SK-N-MC (cell line): ENCODE measurements around the gene SCG5.

Experiments
- DNase-seq: peaks from one replicate; pipeline ENCODE4 v3.0.0-alpha.2; 2011; ENCODE audit warnings: low read depth, low spot score
- H3K27ac ChIP-seq: fragments of 200-600 bp; sonication (generic); 2 replicates; pipeline ENCODE4 v1.5.1; 2016; ENCODE audit warnings: mixed run types
- H3K36me3 ChIP-seq: fragments of 200-600 bp; sonication (generic); 2 replicates; pipeline ENCODE4 v1.6.1; 2017; ENCODE audit warnings: antibody characterized with exemption, low read length, mixed read lengths; ENCODE audit not compliant: insufficient read depth
- H3K4me3 ChIP-seq: fragments of 200-600 bp; sonication (generic); 2 replicates; pipeline ENCODE4 v1.5.1; 2016
- H3K9ac ChIP-seq: fragments of 200-600 bp; sonication (generic); 2 replicates; pipeline ENCODE4 v1.8.0; 2017; ENCODE audit warnings: mixed run types, mixed read lengths; ENCODE audit not compliant: insufficient read length
- H3K9me3 ChIP-seq: fragments of 200-600 bp; sonication (generic); 2 replicates; pipeline ENCODE4 v1.6.1; 2017; ENCODE audit warnings: low read depth, mild to moderate bottlenecking, antibody characterized with exemption, low read length, moderate library complexity, mixed read lengths
- EZH2 ChIP-seq: fragments of 200-600 bp; sonication (generic); IDR thresholded peaks from one replicate; pipeline ENCODE4 v1.6.1; 2017; ENCODE audit warnings: antibody characterized with exemption
- FOXP2 ChIP-seq: optimal IDR thresholded peaks from 2 replicates; pipeline ENCODE3; 2011; ENCODE audit warnings: mild to moderate bottlenecking, moderate library complexity; ENCODE audit not compliant: insufficient read depth; ENCODE audit errors: extremely low read length, control extremely low read depth
- POLR2AphosphoS5 ChIP-seq: IDR thresholded peaks from 2 replicates; pipeline ENCODE4 v1.6.1; 2012; ENCODE audit warnings: mild to moderate bottlenecking, low read depth, low read length, borderline replicate concordance

The SCG5 gene

GRCh38 chr15:32709295-32710033 lies 68.0 kb downstream of the SCG5 start:
- H3K9me3 ChIP-seq, result no peaks in the 10 kb centered on the region
- H3K4me3 ChIP-seq, result no peak overlapping the region
- no peak overlapping the region for H3K9ac ChIP-seq
- H3K27ac ChIP-seq, result no peak overlapping the region
- no peaks in the 10 kb centered on the region for H3K36me3 ChIP-seq
- DNase-seq, result no peak
- no peak for TF ChIP-seq EZH2
- TF ChIP-seq FOXP2, result no peak
- no peak for TF ChIP-seq POLR2AphosphoS5

- H3K36me3 ChIP-seq, result no peaks in the 10 kb centered on the region
- no peak overlapping the region for H3K4me3 ChIP-seq
- H3K9ac ChIP-seq, result no peak overlapping the region
- no peak for DNase-seq
- H3K9me3 ChIP-seq, result no peaks in the 10 kb centered on the region
- H3K27ac ChIP-seq, result no peak overlapping the region
- TF ChIP-seq POLR2AphosphoS5 (no peak), FOXP2 (no peak), EZH2 (no peak)
Observed at GRCh38 chr15:32715276-32715675, 73.8 kb downstream of the SCG5 start.

- no peak for DNase-seq
- H3K9ac ChIP-seq, result no peak overlapping the region
- no peak overlapping the region for H3K4me3 ChIP-seq
- no peaks in the 10 kb centered on the region for H3K9me3 ChIP-seq
- H3K36me3 ChIP-seq, result no peaks in the 10 kb centered on the region
- TF ChIP-seq EZH2, result no peak
- TF ChIP-seq POLR2AphosphoS5, result no peak
- TF ChIP-seq FOXP2, result no peak
- H3K27ac ChIP-seq, result no peak overlapping the region
Observed at GRCh38 chr15:32716216-32716914, 74.9 kb downstream of the SCG5 start.

- DNase-seq, result no peak
- no peaks in the 10 kb centered on the region for H3K36me3 ChIP-seq
- no peak overlapping the region; the same call in 1 of the 2 replicates for H3K4me3 ChIP-seq
- no peaks in the 10 kb centered on the region for H3K9me3 ChIP-seq
- no peak overlapping the region for H3K9ac ChIP-seq
- TF ChIP-seq EZH2, result peak; percentile 85
- no peak for TF ChIP-seq FOXP2
- no peak overlapping the region for H3K27ac ChIP-seq
Observed at GRCh38 chr15:32716915-32717425, 75.5 kb downstream of the SCG5 start.

- DNase-seq, result no peak
- Histone ChIP-seq H3K27ac (no peak within 1 kb of the TSS), H3K9me3 (no peaks in the 10 kb centered on the region), H3K9ac (no peak within 1 kb of the TSS), H3K36me3 (no peaks in the 10 kb centered on the region), H3K4me3 (no peak within 1 kb of the TSS; the same call in 1 of the 2 replicates)
- TF ChIP-seq FOXP2 (no peak), EZH2 (no peak), POLR2AphosphoS5 (no peak)
Observed at GRCh38 chr15:32717426-32718226, 76.1 kb downstream of the SCG5 start, which contains the start of gene GREM1. Gene GREM1 (plus strand): TSS chr15:32718004. CDS start chr15:32730691, 12,687 bp downstream.

- no peak overlapping the region for H3K27ac ChIP-seq
- no peaks in the 10 kb centered on the region for H3K36me3 ChIP-seq
- TF ChIP-seq POLR2AphosphoS5 (no peak), FOXP2 (no peak), EZH2 (no peak)
- H3K9ac ChIP-seq, result no peak overlapping the region
- H3K9me3 ChIP-seq, result no peaks in the 10 kb centered on the region
- DNase-seq, result no peak
- H3K4me3 ChIP-seq, result no peak overlapping the region
Observed at GRCh38 chr15:32718227-32718820, 76.8 kb downstream of the SCG5 start.

- no peak for TF ChIP-seq POLR2AphosphoS5
- TF ChIP-seq FOXP2, result no peak
- TF ChIP-seq EZH2, result no peak
- Histone ChIP-seq H3K4me3 (no peak overlapping the region), H3K36me3 (no peaks in the 10 kb centered on the region), H3K9ac (no peak overlapping the region), H3K27ac (no peak overlapping the region), H3K9me3 (no peaks in the 10 kb centered on the region)
- no peak for DNase-seq
Observed at GRCh38 chr15:32718821-32719716, 77.6 kb downstream of the SCG5 start.
